KG1 (cell line): ENCODE results near the gene CSMD2.
"Not testable (repeated sequence)": the region's sequence is repeated elsewhere in the genome, so short reads cannot be mapped to it uniquely, and the experiment has no call there.

ENCODE experiments used
- DNase-seq: peaks from one replicate; lab custom pipeline; 2025; lab: John Stamatoyannopoulos, UW

CSMD2 gene

GRCh38 chr1:34052565-34052964 is 112.5 kb downstream of the CSMD2 start:
- no peak for DNase-seq

DNA sequence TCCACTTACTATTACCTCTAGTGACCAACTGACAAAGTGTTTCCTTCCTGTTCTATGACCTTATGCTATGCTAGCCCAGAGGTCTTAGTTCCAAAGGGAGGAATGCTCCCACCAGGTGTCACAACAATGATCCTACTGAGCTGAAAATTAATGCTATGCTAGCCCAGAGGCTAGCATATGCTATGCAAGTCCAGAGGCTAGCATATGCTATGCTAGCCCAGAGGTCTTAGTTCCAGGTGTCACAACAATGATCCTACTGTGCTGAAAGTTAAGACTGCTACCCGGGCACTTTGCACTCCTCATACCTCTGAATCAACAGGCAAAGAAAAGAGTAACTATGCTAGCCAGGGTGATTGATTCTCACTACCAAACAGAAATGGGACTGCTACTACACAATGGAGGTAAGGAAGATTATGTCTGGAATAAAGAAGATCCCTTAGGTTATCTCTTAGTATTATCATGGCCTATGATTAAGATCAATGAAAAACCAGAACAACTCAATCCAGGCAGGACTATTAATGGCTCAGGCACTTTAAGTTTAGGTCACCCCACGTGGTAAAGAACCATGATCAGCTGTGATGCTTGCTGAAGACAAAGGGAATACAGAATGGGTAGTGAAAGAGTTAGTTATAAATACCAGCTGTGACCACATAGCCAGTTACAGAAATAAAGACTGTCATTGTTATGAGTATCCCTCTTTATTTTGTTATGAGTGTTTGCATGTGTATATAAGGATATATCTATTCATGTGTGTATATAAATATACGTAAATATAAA is 114.1 kb downstream of the CSMD2 start:
- DNase-seq = no peak

GRCh38 chr1:34049994-34050393 is 115.0 kb downstream of the CSMD2 start:
- DNase-seq = no peak

DNA sequence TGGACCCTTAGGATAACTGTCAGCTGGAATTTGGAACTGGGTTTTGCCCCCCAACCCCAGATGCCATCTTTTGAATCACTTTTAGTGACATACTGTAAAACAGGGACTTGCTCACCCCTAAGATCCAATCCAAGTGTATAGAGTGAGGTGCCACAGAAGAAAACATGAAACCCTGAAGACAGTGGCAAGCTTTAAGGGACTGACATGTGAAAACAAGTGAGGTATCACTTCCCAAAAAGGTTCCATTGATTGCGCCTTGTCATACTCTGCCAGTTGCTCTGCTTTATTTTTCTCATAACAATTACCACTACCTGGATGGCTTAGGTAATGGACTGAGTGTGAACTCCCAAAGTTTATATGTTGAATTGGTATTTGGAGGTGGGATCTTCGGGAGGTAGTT is 115.6 kb downstream of the CSMD2 start:
- no peak for DNase-seq

DNA sequence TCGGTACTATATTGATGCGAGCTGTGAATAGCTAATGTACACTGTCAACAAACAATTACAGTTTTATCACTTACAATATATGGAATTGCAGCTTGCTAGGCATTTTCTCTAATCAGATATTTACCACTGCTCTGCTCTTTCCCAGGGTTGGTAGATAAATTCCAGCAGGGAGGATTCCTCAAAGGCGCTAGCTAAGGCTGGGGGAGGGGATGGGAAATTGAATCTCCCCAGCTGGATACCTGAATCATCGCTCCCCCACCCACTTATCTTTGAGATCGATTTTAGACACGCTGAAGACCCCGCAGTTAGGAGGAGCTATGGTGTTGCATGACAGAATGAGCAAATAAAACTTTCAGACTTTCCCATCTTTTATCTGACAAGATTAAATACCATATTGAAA is 127.2 kb downstream of the CSMD2 start:
- no peak for DNase-seq

GRCh38 chr1:34037109-34037508 is 127.9 kb downstream of the CSMD2 start:
- DNase-seq = no peak

GRCh38 chr1:34034036-34034435 is 131.0 kb downstream of the CSMD2 start:
- DNase-seq = no peak

DNA sequence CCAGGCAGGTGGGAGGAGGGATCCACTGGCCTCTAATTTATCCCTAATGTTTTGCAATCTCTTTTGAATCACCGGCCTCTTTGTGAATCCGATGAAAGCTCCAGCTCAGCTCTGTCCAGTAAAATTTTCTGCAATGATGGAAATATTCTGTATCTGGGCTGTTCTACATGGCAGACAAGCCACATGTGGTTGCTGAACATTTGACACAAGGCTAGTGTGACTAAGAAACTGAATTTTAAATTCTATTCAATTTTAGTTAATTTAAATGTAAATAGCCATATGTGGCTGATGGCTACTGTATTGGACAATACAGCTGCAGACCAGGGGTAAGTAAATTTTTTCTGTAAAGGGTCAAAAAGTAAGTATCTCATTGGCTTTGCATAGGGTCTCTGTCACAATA is 135.1 kb downstream of the CSMD2 start:
- DNase-seq = no peak

DNA sequence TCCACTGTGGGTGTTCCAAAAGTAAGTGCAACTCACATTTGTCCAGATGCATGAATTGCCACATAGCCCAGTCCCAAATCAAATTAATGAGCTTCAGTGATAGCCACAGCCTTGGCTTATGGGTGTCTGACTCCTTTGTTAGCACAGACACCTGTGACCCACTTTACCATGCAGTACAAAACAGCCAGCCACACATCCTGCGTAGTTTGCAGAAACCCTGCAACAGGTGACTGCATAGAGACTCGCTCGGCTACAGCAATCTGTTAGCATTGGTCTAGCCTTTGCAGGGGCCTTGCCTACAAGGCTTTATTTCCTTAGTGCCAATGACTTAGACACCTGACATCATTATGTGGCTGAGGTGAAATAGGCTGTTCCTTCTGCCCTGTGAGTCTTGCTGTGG is 135.5 kb downstream of the CSMD2 start:
- DNase-seq = no peak

- DNase-seq = no peak
Measured at GRCh38 chr1:34028381-34029055, 136.5 kb downstream of the CSMD2 start.

DNA sequence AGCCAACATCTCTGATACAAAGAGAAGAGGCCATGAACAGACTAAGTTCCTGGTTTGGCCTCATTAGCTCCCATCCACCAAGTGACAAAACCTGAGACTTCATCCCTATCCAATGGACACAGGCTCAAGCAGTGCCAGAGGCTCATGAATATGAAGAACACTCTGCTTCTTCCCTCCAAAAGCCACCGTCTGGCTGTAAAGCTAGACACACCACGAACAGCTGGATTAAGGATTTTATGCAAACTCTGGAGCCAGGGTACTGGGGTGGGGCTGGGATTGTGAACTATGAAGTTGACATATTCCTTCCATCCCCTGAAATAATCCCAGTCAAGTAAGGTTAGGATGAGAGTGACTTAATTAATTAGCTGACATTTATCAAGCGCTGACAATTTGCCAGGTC is 139.4 kb downstream of the CSMD2 start:
- no peak for DNase-seq

DNA sequence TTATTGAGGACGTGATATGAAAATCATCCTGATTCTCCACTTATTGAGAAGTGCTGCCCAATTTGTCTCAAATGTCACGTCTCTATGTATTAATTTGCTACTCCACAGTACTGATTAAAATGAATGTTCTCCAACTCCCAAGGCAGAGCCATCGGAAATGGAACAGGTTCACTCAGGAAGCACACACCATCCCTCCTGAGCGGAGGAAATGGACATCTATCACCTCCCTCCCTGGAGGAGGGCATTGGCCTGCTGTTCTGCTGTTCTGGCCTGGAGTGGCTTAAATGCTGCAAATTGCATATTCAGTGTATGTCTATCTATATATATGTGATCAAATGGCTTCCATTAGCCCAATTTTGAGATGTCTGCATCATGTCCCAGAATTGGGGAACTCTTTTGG is 140.5 kb downstream of the CSMD2 start:
- no peak for DNase-seq

- no peak for DNase-seq
Measured at GRCh38 chr1:34019741-34020552, 145.1 kb downstream of the CSMD2 start.

DNA sequence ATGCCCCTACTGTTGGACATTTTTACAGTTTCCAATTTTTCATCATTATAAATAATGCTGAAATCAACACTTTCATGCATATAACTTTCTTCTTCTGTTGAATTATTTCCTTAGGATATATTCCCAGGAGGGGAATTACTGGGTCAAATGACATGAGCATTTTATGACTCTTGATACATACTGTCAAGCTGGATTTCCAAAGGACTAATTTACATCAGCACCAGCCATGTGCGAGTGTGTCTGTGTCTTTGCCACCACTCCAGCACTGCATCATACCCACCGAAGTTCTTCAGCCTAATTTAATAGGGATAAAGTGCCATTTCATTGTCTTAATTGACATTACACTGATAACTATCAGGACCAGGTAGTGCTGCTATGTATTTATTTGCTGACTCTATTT is 146.7 kb downstream of the CSMD2 start:
- DNase-seq = no peak

GRCh38 chr1:34016281-34016680 is 148.7 kb downstream of the CSMD2 start:
- DNase-seq = not testable (repeated sequence)

DNA sequence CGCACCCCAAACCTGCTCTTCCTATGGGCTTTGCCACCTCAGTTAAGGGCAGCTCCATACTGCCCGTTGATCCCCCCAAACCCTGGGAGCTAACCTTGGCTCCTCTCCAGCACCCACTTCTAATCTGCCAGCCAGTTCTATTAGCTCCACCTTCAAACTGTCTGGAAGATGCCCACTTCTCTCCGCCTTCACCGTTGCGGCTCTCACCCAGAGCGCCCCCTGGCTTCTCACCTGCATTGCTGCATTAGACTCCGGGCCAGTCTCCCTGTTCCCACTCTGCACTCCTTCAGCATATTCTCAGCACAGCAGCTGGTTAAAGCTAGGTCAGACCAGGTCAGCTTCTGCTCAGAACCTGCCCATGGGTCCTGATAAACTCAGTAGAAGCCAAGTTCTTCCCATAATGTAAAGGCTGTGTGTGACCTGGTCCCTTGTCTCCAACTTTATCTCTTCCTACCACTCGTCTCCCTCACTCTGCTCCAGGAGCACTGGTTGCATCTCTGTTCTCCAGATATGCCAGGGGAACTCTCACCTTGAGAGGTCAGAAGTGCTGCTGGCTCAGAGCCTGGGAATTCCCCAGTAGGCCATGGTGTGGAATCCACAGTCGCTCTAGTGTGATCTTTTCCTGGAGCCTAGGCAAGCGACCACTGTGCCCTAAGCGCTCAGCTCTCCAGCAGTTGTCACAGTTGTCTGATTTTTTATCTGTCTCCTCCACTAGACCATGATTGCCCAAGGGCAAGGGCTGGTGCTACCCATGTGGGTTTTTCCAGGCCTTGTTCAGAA is 150.9 kb downstream of the CSMD2 start:
- DNase-seq = no peak

- no peak for DNase-seq
Measured at GRCh38 chr1:34013136-34013535, 151.9 kb downstream of the CSMD2 start.

DNA sequence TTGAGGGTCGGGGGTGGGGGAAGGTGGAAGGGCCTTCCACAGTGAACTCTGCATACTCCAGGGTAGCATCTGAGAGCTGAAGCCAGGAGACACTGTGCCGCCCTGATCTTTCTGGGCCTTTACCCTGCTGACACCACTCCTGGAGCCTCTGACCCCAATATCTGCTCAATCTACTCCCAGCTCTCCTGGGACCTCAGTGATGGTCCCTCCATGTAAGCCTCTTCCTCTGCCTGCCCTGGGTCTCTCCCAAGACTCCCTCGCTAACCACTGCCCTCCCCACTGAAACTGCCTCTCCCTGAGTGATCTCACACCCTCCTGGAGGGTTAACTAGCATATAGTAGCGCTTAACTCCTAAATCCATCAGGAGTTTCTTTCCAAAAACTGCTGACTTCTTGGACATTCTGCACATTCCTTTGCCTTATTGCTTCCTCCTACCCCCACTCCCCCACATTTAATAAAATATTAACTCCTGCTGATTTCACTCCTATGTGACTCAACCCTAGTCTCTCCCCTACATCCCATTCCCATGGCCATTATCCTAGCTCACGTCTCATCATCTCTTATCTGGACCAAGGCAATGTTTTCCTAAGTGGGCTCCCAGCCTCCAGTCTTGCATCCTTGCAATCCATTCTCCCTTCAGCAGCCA is 155.6 kb downstream of the CSMD2 start:
- no peak for DNase-seq

DNA sequence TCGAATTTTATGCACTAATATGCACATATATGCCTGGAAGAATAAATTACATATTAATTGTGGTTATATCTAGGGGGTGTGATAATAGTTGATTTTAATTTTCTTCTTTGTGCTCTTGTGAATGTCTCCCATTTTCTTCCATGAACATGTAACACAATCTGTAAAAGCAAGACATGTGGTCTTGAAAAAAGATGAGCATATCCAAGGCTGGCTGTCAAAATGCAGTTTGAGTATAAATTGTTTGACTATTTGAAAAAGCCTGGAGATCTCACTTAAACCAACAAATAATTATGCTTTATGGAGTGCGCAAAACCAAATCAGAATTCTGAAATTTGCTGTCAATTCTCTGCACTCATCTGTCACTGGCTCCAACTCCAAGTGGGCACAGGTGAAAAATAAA is 157.3 kb downstream of the CSMD2 start:
- no peak for DNase-seq

- DNase-seq = no peak
Measured at GRCh38 chr1:34005309-34005708, 159.7 kb downstream of the CSMD2 start.

GRCh38 chr1:34002810-34003209 is 162.2 kb downstream of the CSMD2 start:
- no peak for DNase-seq
